Measurements from ENCODE around the gene MGAT5.

Gene MGAT5

DNA sequence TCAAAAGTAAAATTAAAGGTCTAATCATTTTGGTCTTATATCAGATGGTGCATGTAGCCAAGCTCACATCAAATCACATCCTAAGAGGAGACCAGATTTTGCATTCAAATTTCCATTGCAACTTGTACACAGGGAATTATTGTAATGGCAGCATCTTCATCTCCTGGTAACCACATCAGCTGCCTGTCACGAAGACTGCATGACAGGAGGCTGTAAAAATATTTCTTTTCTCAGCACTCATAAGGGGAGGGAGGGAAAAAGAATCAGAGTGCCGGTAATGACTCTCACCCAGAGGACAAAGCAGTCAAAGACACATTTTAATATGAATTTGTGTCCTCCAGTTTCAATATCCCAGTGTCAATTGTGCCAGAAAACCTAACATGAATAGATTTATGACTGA is 248.2 kb downstream of the MGAT5 start:
- DNase-seq (ENCODE audit: low read depth in 2 of 2) = no peak
